ENCODE data around the gene RHOV. TPM values are rescaled to one million over a fixed set of nuclear protein-coding genes. Genes with fewer than 3 reads are reported as not detected.

RHOV gene
- total RNA-seq, 1 experiment from 2014 or later, result 1.4 TPM

- no TSS peak for BruUV-seq (replicated peaks)
- H2AFZ ChIP-seq, result no peak overlapping the region
- POLR2A ChIA-PET (ENCODE audit: unreplicated experiment), result interaction anchor here (0.6 kb wide), 2 partner anchors 14 to 276 kb away, joined by 3 to 5 read pairs; no protein-coding TSS in a partner anchor
- intact Hi-C loops (cut with micrococcal nuclease; ENCODE audit: unreplicated experiment), result no loop called here
- no peaks in the 10 kb centered on the region for H4K20me1 ChIP-seq (ENCODE audit: insufficient read depth)
- no peaks in the 10 kb centered on the region for H3K9me3 ChIP-seq (ENCODE audit: insufficient read depth, low read depth)
- no peak overlapping the region for H3K4me2 ChIP-seq
- peaks cover 50% of the 10 kb centered on the region for H3F3A ChIP-seq (ENCODE audit: insufficient read depth, low read depth)
- H3K4me3 ChIP-seq, result no peak overlapping the region
- H3K79me2 ChIP-seq (ENCODE audit: low read depth), result no peaks in the 10 kb centered on the region
- CTCF ChIA-PET, result interaction anchor here (0.6 to 3.8 kb wide), 13 partner anchors 9 to 125 kb away, joined by 3 to 84 read pairs (median 8); partner anchors contain the start of genes C15orf62, RHOV and VPS18
- DNase-seq, result peak; percentile 62 to 80
- peaks cover 51% of the 10 kb centered on the region for H3K4me1 ChIP-seq (replicated peaks; ENCODE audit: insufficient read depth)
- no peaks in the 10 kb centered on the region for H3K36me3 ChIP-seq (ENCODE audit: low read depth)
- H3K27ac ChIP-seq, result no peak overlapping the region
- TF ChIP-seq CTCF (conservative IDR thresholded peaks at IDR 0.05), result peak; percentile 82
- no peak for TF ChIP-seq EZH2 (IDR thresholded peaks at IDR 0.05; ENCODE audit: low read depth)
- no peaks in the 10 kb centered on the region for H3K27me3 ChIP-seq (ENCODE audit: insufficient read depth, low read depth)
- H3K9me2 ChIP-seq (ENCODE audit: insufficient read depth), result no peaks in the 10 kb centered on the region
Observed at GRCh38 chr15:40859206-40859851, 14.7 kb downstream of the RHOV start.

- no peak overlapping the region for H2AFZ ChIP-seq
- POLR2A ChIA-PET (ENCODE audit: unreplicated experiment), result no interaction called here
- no peak for DNase-seq
Observed at GRCh38 chr15:40858706-40859105, 15.3 kb downstream of the RHOV start.

More at GRCh38 chr15:40858706-40859105, 15.3 kb downstream of the RHOV start:
- intact Hi-C loops (cut with micrococcal nuclease; ENCODE audit: unreplicated experiment), result no loop called here
- Histone ChIP-seq H3K4me2 (no peak overlapping the region), H4K20me1 (ENCODE audit: insufficient read depth) (no peaks in the 10 kb centered on the region), H3K36me3 (ENCODE audit: low read depth) (no peaks in the 10 kb centered on the region), H3K27ac (no peak overlapping the region), H3K9me2 (ENCODE audit: insufficient read depth) (no peaks in the 10 kb centered on the region), H3K4me1 (replicated peaks; ENCODE audit: insufficient read depth) (peaks cover 46% of the 10 kb centered on the region), H3F3A (ENCODE audit: insufficient read depth, low read depth) (peaks cover 50% of the 10 kb centered on the region), H3K9me3 (ENCODE audit: insufficient read depth, low read depth) (no peaks in the 10 kb centered on the region), H3K4me3 (no peak overlapping the region), H3K27me3 (ENCODE audit: insufficient read depth, low read depth) (no peaks in the 10 kb centered on the region), H3K79me2 (ENCODE audit: low read depth) (no peaks in the 10 kb centered on the region)
- TF ChIP-seq EZH2 (IDR thresholded peaks at IDR 0.05; ENCODE audit: low read depth), result no peak
- TF ChIP-seq CTCF (conservative IDR thresholded peaks at IDR 0.05), result no peak
- CTCF ChIA-PET, result interaction anchor here (0.6 to 3.8 kb wide), 16 partner anchors 10 to 1568 kb away, joined by 3 to 84 read pairs (median 8); partner anchors contain the start of genes C15orf62, RHOV and VPS18
- BruUV-seq (replicated peaks), result no TSS peak

Measured in PC-9 (cell line).